Erythroblast (primary cell): ENCODE measurements around the gene IRX4.

Experiments
- GATA1 ChIP-seq: IDR thresholded peaks from 2 replicates; pipeline ENCODE4 v1.6.1; 2011; ENCODE audit warnings: low read depth, mild to moderate bottlenecking, control low read depth, low read length, moderate library complexity
- POLR2A ChIP-seq: IDR thresholded peaks from 2 replicates; pipeline ENCODE4 v1.6.1; 2011; ENCODE audit warnings: mild to moderate bottlenecking, low read length

GRCh38 chr5:1916041-1917001 is 33.6 kb upstream of the IRX4 start:
- TF ChIP-seq POLR2A (no peak), GATA1 (no peak)
